GM19239 (cell line): ENCODE results near the gene NAPB.
"Not testable (repeated sequence)": the region's sequence is repeated elsewhere in the genome, so short reads cannot be mapped to it uniquely, and the experiment has no call there.

ENCODE experiments used
- DNase-seq: peaks from one replicate; pipeline ENCODE4 v3.0.0; 2011; ENCODE audit warnings: low spot score; ENCODE audit not compliant: insufficient read length
- FAIRE-seq: peaks from 2 replicates; lab custom pipeline; 2011; peaks lifted over from hg19 to GRCh38; lab: Jason Lieb, UNC

Gene NAPB

GRCh38 chr20:23350196-23350903 lies 70.9 kb downstream of the NAPB start, which contains the start of gene NXT1:
NXT1 (plus strand) TSS chr20:23350791; CDS start chr20:23354042, 3,251 bp downstream.
- FAIRE-seq (peak; percentile 92), DNase-seq (peak; percentile 64)

- DNase-seq (peak; percentile 49), FAIRE-seq (no peak)
These were observed 71.7 kb downstream of the NAPB start for GRCh38 chr20:23349338-23350195.

DNA sequence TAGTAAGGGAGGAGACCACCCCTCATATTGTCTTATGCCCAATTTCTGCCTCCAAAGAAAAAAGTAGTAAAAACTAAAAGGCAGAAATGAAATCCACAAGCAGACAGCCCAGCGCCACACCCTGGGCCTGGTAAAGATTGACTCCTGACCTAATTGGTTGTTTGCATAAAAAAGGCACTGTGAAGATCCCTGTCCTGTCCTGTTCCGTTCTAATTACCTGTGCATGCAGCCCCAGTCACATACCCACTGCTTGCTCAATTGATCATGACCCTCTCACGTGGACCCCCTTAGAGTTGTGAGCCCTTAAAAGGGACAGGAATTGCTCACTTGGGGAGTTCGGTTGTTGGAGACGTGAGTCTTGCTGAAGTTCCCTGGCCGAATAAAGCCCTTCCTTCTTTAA lies 72.8 kb downstream of the NAPB start:
- FAIRE-seq = not testable (repeated sequence)

DNA sequence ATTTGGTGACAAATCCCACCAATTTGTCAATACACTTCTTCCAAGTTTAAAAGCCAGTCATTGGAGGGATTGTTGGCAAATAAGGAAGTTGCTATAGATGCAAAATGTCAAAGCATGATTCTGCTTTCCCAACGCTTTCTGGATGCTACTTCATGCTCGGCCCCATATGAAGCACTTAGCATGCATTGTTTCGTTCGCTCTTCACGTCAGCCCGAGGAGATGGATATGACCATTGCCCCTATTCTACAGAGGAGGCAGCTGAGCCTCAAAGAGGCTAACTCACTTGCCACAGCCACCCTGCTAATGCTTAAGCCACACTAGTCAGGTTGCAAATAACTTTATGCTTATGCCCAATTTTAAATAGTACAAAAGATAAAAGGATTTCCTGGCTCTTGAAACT lies 73.5 kb downstream of the NAPB start:
- FAIRE-seq = no peak
- DNase-seq = no peak

More for the DNA sequence above, 72.8 kb downstream of the NAPB start:
- not testable (repeated sequence) for DNase-seq

DNA sequence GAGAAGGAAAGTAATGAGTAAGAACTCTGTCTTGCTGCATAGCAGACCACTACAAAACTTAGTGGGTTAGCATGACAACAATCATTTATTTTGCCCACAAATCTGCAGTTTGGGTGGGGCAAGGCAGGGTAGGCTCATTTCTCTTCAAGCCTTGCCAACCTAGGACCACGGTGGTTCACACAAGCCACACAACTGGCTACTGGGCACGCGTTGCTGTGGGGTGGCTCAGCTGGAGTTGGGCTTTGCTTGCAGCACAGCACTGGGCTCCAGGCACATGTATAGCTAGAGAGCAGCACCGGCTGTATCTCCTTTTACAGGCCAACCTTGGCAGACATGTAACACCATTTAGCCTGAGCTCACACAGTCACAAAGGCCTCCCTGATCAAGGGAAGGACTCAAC lies 75.3 kb downstream of the NAPB start:
- FAIRE-seq = no peak
- no peak for DNase-seq

DNA sequence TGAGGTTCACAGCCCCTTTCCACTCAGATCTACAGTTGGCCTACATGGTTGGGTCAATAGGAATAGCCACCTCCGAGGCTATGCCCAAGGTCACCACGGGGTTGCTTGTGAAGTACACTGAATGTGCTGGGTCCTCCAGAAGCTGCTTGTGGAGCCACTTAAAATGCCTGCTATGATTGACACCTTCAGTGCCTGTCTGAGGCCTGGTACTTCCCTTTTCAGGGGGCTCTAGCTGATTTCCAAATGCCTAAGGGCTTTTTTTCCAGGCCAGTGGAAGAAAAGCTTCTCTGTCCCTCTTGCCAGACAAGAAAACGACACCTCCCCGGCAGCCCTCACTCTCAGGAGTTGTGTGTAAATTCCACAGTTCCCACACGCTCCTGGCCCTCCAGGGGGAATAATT lies 77.0 kb downstream of the NAPB start:
- FAIRE-seq = no peak
- no peak for DNase-seq

DNA sequence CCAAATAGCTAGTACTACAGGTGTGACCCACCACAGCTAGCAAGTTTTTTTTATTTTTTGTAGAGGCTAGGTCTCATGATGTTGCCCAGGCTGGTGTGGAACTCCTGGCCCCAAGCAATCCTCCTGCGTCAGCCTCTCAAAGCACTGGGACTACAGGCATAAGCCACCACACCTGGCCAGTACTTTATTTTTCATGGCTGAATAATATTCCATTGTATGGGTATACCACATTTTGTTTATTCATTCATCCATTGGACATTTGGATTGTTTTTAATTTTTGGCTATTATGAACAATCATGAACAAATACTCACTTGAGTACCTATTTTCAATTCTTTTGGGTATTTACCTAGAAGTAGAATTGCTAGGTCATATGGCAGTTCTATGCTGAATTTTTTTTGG lies 77.7 kb downstream of the NAPB start:
- no peak for FAIRE-seq
- no peak for DNase-seq

DNA sequence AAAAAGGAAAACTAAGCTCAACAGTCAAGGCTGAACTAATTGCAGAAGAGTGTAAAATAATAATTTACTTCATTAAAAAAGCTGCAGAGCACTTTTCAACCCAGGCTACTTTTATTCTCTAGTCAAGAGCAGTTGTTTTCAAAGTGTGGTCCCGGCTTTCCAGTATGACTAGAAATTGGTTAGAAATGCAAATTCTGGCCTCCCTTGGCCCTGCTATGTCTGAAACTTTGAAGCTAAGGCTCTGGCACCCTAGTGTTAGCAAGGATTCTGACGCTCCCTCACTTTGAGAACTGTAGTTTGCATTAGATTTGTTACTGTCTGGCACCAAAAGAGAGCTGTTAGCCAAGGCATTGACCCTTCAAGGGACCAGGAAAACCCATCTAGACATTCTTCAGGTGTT lies 80.2 kb downstream of the NAPB start:
- FAIRE-seq (no peak), DNase-seq (no peak)

GRCh38 chr20:23340524-23340923 lies 80.8 kb downstream of the NAPB start:
- DNase-seq = no peak
- FAIRE-seq = no peak

GRCh38 chr20:23339986-23340385 lies 81.3 kb downstream of the NAPB start:
- FAIRE-seq (no peak), DNase-seq (no peak)

- DNase-seq (no peak), FAIRE-seq (no peak)
These were observed 84.0 kb downstream of the NAPB start for GRCh38 chr20:23337312-23337711.

- FAIRE-seq = no peak
These were observed 84.8 kb downstream of the NAPB start for GRCh38 chr20:23336476-23336875.

DNA sequence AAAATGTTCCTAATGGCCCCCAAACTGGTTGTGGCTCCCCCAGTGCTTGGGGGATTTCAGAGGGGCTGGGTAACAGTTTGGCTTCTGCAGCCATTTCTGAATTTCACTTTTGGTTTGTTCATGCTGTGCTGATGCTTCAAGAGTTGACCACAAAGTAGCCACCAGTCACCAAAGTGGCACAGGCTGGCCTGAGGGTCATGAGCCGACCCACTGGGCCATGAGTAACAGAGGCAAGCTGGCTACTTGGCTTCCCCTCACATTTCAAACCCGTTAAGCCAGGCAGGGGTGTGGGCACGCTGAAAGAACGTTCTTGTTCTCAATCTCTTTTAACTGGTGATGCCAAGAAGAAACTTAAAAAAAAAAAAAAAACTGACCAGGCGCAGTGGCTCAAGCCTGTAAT lies 85.8 kb downstream of the NAPB start:
- DNase-seq (no peak), FAIRE-seq (no peak)

More at GRCh38 chr20:23336476-23336875, 84.8 kb downstream of the NAPB start:
- no peak for DNase-seq

- DNase-seq (no peak), FAIRE-seq (no peak)
These were observed 87.2 kb downstream of the NAPB start for GRCh38 chr20:23334111-23334510.

GRCh38 chr20:23332467-23332866 lies 88.8 kb downstream of the NAPB start:
- FAIRE-seq = no peak
- DNase-seq = no peak

DNA sequence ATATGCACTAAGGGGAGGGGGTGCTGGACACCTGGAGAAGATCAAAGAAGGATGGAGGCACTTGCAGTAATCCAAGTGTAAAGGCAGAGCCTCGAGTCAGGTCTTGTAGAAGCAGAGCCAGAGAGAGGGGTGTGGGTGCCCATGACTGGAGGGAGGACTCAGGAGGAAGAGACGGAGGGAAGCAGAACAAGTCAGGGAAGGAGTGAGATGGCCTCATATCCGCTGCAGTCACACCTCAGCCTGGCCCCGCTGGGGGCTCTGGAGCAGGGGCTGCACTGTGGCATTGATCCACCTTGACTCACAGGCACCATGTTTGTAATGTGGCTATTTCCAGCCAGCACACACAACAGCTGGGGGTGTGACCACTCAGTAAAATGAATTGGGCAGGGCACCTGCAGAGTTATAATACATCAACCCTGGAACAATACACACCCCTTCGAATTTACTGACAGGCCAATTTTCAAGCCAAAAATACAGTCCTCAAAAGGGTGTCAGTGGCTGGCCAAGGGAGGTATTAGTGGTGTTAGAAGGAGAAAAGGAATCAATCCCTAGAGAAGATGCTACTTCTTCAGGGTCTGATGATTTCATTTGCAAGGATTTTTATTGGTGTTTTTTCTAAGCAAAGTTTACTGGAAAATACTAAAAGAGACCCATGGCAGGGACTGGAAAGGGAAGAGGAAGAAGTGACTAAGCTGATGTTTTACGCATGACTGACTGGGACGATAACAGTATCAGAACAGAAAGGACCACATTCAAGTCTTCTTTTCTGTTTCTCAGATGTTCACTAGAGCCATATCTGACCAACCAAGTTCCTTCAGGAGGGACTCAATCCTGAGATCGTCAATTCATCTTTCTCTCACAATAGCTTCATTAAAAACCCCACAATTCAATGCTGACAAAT lies 89.6 kb downstream of the NAPB start:
- no peak for FAIRE-seq
- DNase-seq = no peak

GRCh38 chr20:23327617-23328333 lies 93.5 kb downstream of the NAPB start:
- FAIRE-seq (no peak), DNase-seq (no peak)

- FAIRE-seq (no peak), DNase-seq (no peak)
These were observed 94.5 kb downstream of the NAPB start for GRCh38 chr20:23326774-23327173.

- DNase-seq (no peak), FAIRE-seq (no peak)
These were observed 96.2 kb downstream of the NAPB start for GRCh38 chr20:23325107-23325506.
